Measurements from ENCODE around the gene ORMDL3.

The ORMDL3 gene

DNA sequence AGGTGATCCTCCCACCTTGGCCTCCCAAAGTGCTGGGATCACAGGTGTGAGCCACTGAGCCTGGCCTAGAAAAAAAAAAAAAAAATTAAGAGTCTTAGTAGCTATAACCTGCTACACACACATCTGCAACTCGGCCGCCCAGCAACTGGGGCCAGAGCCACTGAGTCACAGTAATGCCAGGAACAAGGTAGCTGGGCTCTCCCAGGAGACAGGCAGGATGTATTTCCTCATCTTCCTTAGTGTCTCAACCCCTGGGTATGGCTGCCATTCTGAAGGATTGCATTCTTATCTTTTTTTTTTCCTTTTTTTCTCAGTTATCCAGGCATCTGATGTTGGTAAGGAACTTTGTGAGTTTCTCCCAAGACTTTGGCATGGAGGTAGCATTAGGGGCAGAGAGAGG is 46.1 kb upstream of the ORMDL3 start:
- Histone ChIP-seq H3K27ac (ENCODE audit: low read length) (no peak overlapping the region), H3K4me2 (ENCODE audit: insufficient read depth, low read length) (no peak overlapping the region), H3K27me3 (ENCODE audit: insufficient read depth, low read length, poor library complexity) (peaks cover 27% of the 10 kb centered on the region), H3K9me3 (ENCODE audit: insufficient read depth, low read length, severe bottlenecking) (no peaks in the 10 kb centered on the region), H3K4me3 (ENCODE audit: low read depth in 1 of 2, low read length in 2 of 2) (no peak overlapping the region), H3K9ac (ENCODE audit: low read depth, low read length) (no peak overlapping the region), H2AFZ (ENCODE audit: low read depth, low read length) (no peak overlapping the region), H4K20me1 (ENCODE audit: insufficient read depth, low read length) (no peaks in the 10 kb centered on the region), H3K36me3 (ENCODE audit: insufficient read depth, low read length) (no peaks in the 10 kb centered on the region), H3K4me1 (ENCODE audit: insufficient read depth, low read length) (no peaks in the 10 kb centered on the region), H3K79me2 (ENCODE audit: insufficient read depth, low read length) (no peaks in the 10 kb centered on the region)
- no peak for DNase-seq
- no peak for TF ChIP-seq EZH2 (IDR thresholded peaks at IDR 0.05; ENCODE audit: borderline replicate concordance, low read depth, low read length, severe bottlenecking)
- TF ChIP-seq, protein P1, sequence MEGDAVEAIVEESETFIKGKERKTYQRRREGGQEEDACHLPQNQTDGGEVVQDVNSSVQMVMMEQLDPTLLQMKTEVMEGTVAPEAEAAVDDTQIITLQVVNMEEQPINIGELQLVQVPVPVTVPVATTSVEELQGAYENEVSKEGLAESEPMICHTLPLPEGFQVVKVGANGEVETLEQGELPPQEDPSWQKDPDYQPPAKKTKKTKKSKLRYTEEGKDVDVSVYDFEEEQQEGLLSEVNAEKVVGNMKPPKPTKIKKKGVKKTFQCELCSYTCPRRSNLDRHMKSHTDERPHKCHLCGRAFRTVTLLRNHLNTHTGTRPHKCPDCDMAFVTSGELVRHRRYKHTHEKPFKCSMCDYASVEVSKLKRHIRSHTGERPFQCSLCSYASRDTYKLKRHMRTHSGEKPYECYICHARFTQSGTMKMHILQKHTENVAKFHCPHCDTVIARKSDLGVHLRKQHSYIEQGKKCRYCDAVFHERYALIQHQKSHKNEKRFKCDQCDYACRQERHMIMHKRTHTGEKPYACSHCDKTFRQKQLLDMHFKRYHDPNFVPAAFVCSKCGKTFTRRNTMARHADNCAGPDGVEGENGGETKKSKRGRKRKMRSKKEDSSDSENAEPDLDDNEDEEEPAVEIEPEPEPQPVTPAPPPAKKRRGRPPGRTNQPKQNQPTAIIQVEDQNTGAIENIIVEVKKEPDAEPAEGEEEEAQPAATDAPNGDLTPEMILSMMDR (IDR thresholded peaks at IDR 0.05; ENCODE audit: borderline replicate concordance, extremely low read depth, low read length, poor library complexity, severe bottlenecking) = no peak
- ATAC-seq (ENCODE audit: insufficient read depth, low read depth) = no peak

DNA sequence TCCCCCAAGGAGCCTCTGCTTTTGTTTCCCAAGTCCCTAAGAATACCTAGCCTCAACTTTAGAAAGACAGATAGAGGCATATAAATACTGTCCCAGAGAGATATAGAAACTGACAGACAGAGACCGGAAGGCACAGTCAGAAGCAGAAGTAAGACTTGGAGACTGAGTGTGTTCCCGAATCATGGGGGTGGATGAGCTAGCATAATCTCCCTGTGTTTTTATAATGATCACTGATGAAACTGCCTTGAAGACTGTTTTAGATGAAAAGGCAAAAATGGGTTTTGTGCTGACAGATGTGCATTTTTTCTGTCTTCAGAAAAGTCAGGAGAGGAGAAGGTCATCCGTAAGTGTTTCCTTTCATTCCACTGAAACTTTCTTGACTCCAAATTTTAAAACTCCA is 44.9 kb upstream of the ORMDL3 start:
- H3K9ac ChIP-seq (ENCODE audit: low read depth, low read length) = no peak overlapping the region
- H3K9me3 ChIP-seq (ENCODE audit: insufficient read depth, low read length, severe bottlenecking) = no peaks in the 10 kb centered on the region
- ATAC-seq (ENCODE audit: insufficient read depth, low read depth) = no peak
- no peak overlapping the region for H3K27ac ChIP-seq (ENCODE audit: low read length)
- no peaks in the 10 kb centered on the region for H3K4me1 ChIP-seq (ENCODE audit: insufficient read depth, low read length)
- H3K4me3 ChIP-seq (ENCODE audit: low read depth in 1 of 2, low read length in 2 of 2) = no peak overlapping the region
- no peaks in the 10 kb centered on the region for H3K79me2 ChIP-seq (ENCODE audit: insufficient read depth, low read length)
- H3K4me2 ChIP-seq (ENCODE audit: insufficient read depth, low read length) = no peak overlapping the region
- peaks cover 27% of the 10 kb centered on the region for H3K27me3 ChIP-seq (ENCODE audit: insufficient read depth, low read length, poor library complexity)
- no peak overlapping the region for H2AFZ ChIP-seq (ENCODE audit: low read depth, low read length)
- no peak for TF ChIP-seq EZH2 (IDR thresholded peaks at IDR 0.05; ENCODE audit: borderline replicate concordance, low read depth, low read length, severe bottlenecking)
- TF ChIP-seq, protein P1 (IDR thresholded peaks at IDR 0.05; ENCODE audit: borderline replicate concordance, extremely low read depth, low read length, poor library complexity, severe bottlenecking) = no peak
- no peak for DNase-seq
- H4K20me1 ChIP-seq (ENCODE audit: insufficient read depth, low read length) = no peaks in the 10 kb centered on the region
- H3K36me3 ChIP-seq (ENCODE audit: insufficient read depth, low read length) = no peaks in the 10 kb centered on the region

DNA sequence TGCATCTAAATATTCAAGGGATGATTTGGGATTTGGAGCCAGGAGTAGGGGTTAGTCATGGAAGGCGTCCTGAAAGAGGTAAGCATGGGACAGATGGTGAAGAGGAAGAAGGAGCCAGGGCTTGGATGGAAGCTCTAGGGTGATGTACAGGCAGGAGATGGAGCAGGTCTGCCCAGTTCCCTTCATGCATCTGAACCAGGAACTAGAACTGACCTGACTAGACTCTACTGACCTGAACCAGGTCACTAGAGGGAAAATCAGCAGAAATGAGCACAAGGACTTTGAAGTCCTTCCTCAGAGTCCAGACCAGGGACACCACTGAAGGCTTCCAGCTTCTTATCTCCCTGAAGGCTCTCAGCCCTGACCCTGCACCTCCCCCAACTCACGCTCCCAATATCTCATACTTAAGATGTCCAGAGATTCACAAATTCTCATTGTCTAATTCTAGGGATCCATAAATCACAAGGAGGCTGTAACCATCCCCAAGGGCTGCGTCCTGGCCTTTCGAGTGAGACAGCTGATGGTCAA is 43.7 kb upstream of the ORMDL3 start:
- Histone ChIP-seq H3K4me3 (ENCODE audit: low read depth in 1 of 2, low read length in 2 of 2) (no peak overlapping the region), H3K4me2 (ENCODE audit: insufficient read depth, low read length) (no peak overlapping the region), H3K9me3 (ENCODE audit: insufficient read depth, low read length, severe bottlenecking) (no peaks in the 10 kb centered on the region), H3K79me2 (ENCODE audit: insufficient read depth, low read length) (no peaks in the 10 kb centered on the region), H3K27ac (ENCODE audit: low read length) (no peak overlapping the region), H4K20me1 (ENCODE audit: insufficient read depth, low read length) (no peaks in the 10 kb centered on the region), H3K36me3 (ENCODE audit: insufficient read depth, low read length) (no peaks in the 10 kb centered on the region), H2AFZ (ENCODE audit: low read depth, low read length) (no peak overlapping the region), H3K27me3 (ENCODE audit: insufficient read depth, low read length, poor library complexity) (peaks cover 27% of the 10 kb centered on the region), H3K9ac (ENCODE audit: low read depth, low read length) (no peak overlapping the region), H3K4me1 (ENCODE audit: insufficient read depth, low read length) (no peaks in the 10 kb centered on the region)
- ATAC-seq (ENCODE audit: insufficient read depth, low read depth) (no peak), DNase-seq (no peak)
- TF ChIP-seq, protein P1 (IDR thresholded peaks at IDR 0.05; ENCODE audit: borderline replicate concordance, extremely low read depth, low read length, poor library complexity, severe bottlenecking) = no peak
- TF ChIP-seq EZH2 (IDR thresholded peaks at IDR 0.05; ENCODE audit: borderline replicate concordance, low read depth, low read length, severe bottlenecking) = no peak

All from DND-41 (cell line).